GM23248 (cell line): ENCODE measurements around the gene WARS2. TPM values are rescaled to one million over a fixed set of nuclear protein-coding genes. Genes with fewer than 3 reads are reported as not detected.
"Not testable (repeated sequence)": the region's sequence is repeated elsewhere in the genome, so short reads cannot be mapped to it uniquely, and the experiment has no call there.

Experiments
- DNase-seq: peaks from one replicate; pipeline ENCODE4 v3.0.0-alpha.2; 2015
- H2AFZ ChIP-seq: fragments of 200-600 bp; sonication (generic); 2 replicates; pipeline ENCODE4 v1.6.1; 2016; ENCODE audit warnings: antibody characterized with exemption
- H3F3A ChIP-seq: fragments of 200-600 bp; sonication (generic); 2 replicates; pipeline ENCODE4 v1.6.1; 2016; ENCODE audit warnings: mild to moderate bottlenecking, antibody characterized with exemption, mixed run types; ENCODE audit not compliant: insufficient read depth
- H3K27ac ChIP-seq: fragments of 200-600 bp; sonication (generic); 2 replicates; pipeline ENCODE4 v1.5.1; 2016; ENCODE audit warnings: mild to moderate bottlenecking
- H3K27me3 ChIP-seq: fragments of 200-600 bp; sonication (generic); replicated peaks from 2 replicates; pipeline ENCODE4 v1.6.1; 2016; ENCODE audit warnings: mild to moderate bottlenecking; ENCODE audit not compliant: insufficient read depth
- H3K36me3 ChIP-seq: fragments of 200-600 bp; sonication (generic); 2 replicates; pipeline ENCODE4 v1.6.1; 2016; ENCODE audit warnings: low read depth, mild to moderate bottlenecking
- H3K4me1 ChIP-seq: fragments of 200-600 bp; sonication (generic); 2 replicates; pipeline ENCODE4 v1.6.1; 2016; ENCODE audit warnings: mild to moderate bottlenecking; ENCODE audit not compliant: insufficient read depth
- H3K4me2 ChIP-seq: fragments of 200-600 bp; sonication (generic); one replicate; pipeline ENCODE4 v1.6.1; 2016; ENCODE audit warnings: mild to moderate bottlenecking; ENCODE audit not compliant: unreplicated experiment
- H3K4me3 ChIP-seq: fragments of 200-600 bp; sonication (generic); 2 replicates; pipeline ENCODE4 v1.5.1; 2016; ENCODE audit warnings: mild to moderate bottlenecking
- H3K79me2 ChIP-seq: fragments of 200-600 bp; sonication (generic); 2 replicates; pipeline ENCODE4 v1.6.1; 2016; ENCODE audit warnings: mild to moderate bottlenecking; ENCODE audit not compliant: insufficient read depth
- H3K9ac ChIP-seq: fragments of 200-600 bp; sonication (generic); 2 replicates; pipeline ENCODE4 v1.6.1; 2016; ENCODE audit warnings: mild to moderate bottlenecking
- H3K9me2 ChIP-seq: fragments of 200-600 bp; sonication (generic); 2 replicates; pipeline ENCODE4 v1.6.1; 2016; ENCODE audit warnings: mixed run types, mild to moderate bottlenecking, moderate library complexity; ENCODE audit not compliant: insufficient read depth
- H3K9me3 ChIP-seq: fragments of 200-600 bp; sonication (generic); one replicate; pipeline ENCODE4 v1.6.1; 2017; ENCODE audit warnings: low read depth
- H4K20me1 ChIP-seq: fragments of 200-600 bp; sonication (generic); 2 replicates; pipeline ENCODE4 v1.6.0; 2016; ENCODE audit not compliant: insufficient read depth
- EZH2 ChIP-seq: fragments of 200-600 bp; sonication (generic); IDR thresholded peaks from 2 replicates; pipeline ENCODE4 v1.6.1; 2018; ENCODE audit warnings: antibody characterized with exemption, mild to moderate bottlenecking; ENCODE audit not compliant: insufficient read depth, poor library complexity, severe bottlenecking
- EZH2phosphoT487 ChIP-seq: fragments of 200-600 bp; sonication (generic); IDR thresholded peaks from 2 replicates; pipeline ENCODE4 v1.6.1; 2018; ENCODE audit warnings: antibody characterized with exemption, moderate library complexity, mild to moderate bottlenecking, low read depth; ENCODE audit not compliant: insufficient read depth
- WGBS, 2 experiments: methylation state at CpG; one replicate each; pipeline ENCODE4 v1.1.6; 2015 to 2017; ENCODE audit warnings: low lambda C conversion rate in 2 of 2, low coverage in 1 of 2; ENCODE audit errors: missing lambda C conversion rate in 2 of 2; 5-methylcytosine and 5-hydroxymethylcytosine counted together
- in situ Hi-C: fragments of 300-500 bp; cut with MboI; formaldehyde crosslinking; loops from 2 replicates; pipeline ENCODE4 v1.15.0; 2020
- polyA plus RNA-seq: library from polyadenylated mRNA; unstranded; fragments of >200 nt; fragmentation: Nextera tagmentation; extraction: Ambion mirVana; gene quantifications from 2 replicates; pipeline ENCODE4 v1.2.1, GENCODE V29; 2016
- total RNA-seq: library from RNA; depleted of rRNA; stranded (reverse); fragments of >200 nt; shearing (Covaris generic); gene quantifications from 2 replicates; pipeline ENCODE4 v1.2.3, GENCODE V29; 2014

Gene WARS2
- total and polyA plus RNA-seq, 2 experiments from 2014 or later, result 7.9 to 13.8 TPM

GRCh38 chr1:119184972-119185371 is 44.5 kb upstream of the WARS2 start:
- 29 to 52% methylated on average over 1 of the region's 1 CpG for WGBS, 2 experiments
- no peak overlapping the region for H3K4me2 ChIP-seq
- no peaks in the 10 kb centered on the region for H4K20me1 ChIP-seq
- H3K4me1 ChIP-seq, result no peaks in the 10 kb centered on the region; the same call in 1 of the 2 replicates
- H3K9me3 ChIP-seq, result peaks cover 3% of the 10 kb centered on the region
- in situ Hi-C loops, result no loop called here
- no peak overlapping the region for H2AFZ ChIP-seq
- H3K27ac ChIP-seq, result no peak overlapping the region
- DNase-seq, result no peak
- no peaks in the 10 kb centered on the region for H3K27me3 ChIP-seq
- H3K36me3 ChIP-seq, result no peaks in the 10 kb centered on the region
- H3K9me2 ChIP-seq, result no peaks in the 10 kb centered on the region
- no peaks in the 10 kb centered on the region for H3K79me2 ChIP-seq
- TF ChIP-seq EZH2 (no peak), EZH2phosphoT487 (no peak)
- no peak overlapping the region for H3K9ac ChIP-seq
- H3K4me3 ChIP-seq, result no peak overlapping the region
- peaks cover 9% of the 10 kb centered on the region; the same call in 1 of the 2 replicates for H3F3A ChIP-seq

DNA sequence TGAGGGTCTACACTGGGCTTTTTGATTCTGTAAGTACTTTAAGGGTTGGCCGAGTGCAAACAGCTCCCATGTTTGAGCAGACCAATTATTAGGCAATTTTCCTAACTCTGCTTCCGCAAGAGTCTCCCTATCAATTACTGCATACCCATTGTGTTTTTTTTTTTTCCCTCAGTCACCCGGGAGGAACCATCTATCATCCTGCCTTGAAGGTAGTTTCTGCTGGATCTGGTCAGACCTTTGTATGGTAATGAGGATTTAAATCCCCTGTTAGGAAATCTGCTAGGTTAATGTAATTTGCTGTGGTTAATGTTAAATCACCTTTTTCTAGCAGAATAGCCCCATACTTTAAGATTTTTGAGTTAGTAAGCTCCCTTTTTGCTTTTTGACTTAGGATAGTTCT is 40.8 kb upstream of the WARS2 start:
- no peaks in the 10 kb centered on the region for H3K9me2 ChIP-seq
- H3K36me3 ChIP-seq, result no peaks in the 10 kb centered on the region
- no peak for DNase-seq
- in situ Hi-C loops, result no loop called here
- no peaks in the 10 kb centered on the region for H3K9me3 ChIP-seq
- no peaks in the 10 kb centered on the region for H4K20me1 ChIP-seq
- H3K4me3 ChIP-seq, result no peak overlapping the region
- no peaks in the 10 kb centered on the region for H3K27me3 ChIP-seq
- H2AFZ ChIP-seq, result no peak overlapping the region
- H3K27ac ChIP-seq, result no peak overlapping the region
- H3K9ac ChIP-seq, result no peak overlapping the region
- no peaks in the 10 kb centered on the region for H3K4me1 ChIP-seq
- TF ChIP-seq EZH2phosphoT487 (no peak), EZH2 (no peak)
- no peaks in the 10 kb centered on the region for H3F3A ChIP-seq
- 80 to 85% methylated on average over 3 of the region's 3 CpGs for WGBS, 2 experiments
- no peaks in the 10 kb centered on the region for H3K79me2 ChIP-seq
- no peak overlapping the region for H3K4me2 ChIP-seq

DNA sequence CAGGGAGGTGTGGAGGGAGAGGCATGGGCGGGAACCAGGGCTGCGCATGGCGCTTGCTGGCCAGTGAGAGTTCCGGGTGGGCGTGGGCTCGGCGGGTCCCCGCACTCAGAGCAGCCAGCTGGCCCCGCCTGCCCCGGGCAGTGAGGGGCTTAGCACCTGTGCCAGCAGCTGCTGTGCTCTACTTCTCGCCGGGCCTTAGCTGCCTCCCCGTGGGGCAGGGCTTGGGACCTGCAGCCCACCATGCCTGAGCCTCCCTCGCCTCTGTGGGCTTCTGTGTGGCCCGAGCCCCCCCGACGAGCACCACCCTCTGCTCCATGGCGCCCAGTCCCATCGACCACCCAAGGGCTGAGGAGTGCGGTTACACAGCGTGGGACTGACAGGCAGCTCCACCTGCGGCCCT is 38.6 kb upstream of the WARS2 start:
- in situ Hi-C loops, result no loop called here
- no peak for DNase-seq
- H3K9me2 ChIP-seq, result no peaks in the 10 kb centered on the region
- no peaks in the 10 kb centered on the region for H3F3A ChIP-seq
- TF ChIP-seq EZH2phosphoT487, result no peak
- TF ChIP-seq EZH2, result no peak
- no peak overlapping the region for H3K27ac ChIP-seq
- H3K27me3 ChIP-seq, result no peaks in the 10 kb centered on the region
- H3K4me3 ChIP-seq, result no peak overlapping the region
- no peaks in the 10 kb centered on the region for H3K9me3 ChIP-seq
- 93 to 96% methylated on average over 14 to 22 of the region's 22 CpGs for WGBS, 2 experiments
- H3K4me2 ChIP-seq, result no peak overlapping the region
- H2AFZ ChIP-seq, result no peak overlapping the region
- H3K9ac ChIP-seq, result no peak overlapping the region
- H4K20me1 ChIP-seq, result no peaks in the 10 kb centered on the region
- H3K4me1 ChIP-seq, result no peaks in the 10 kb centered on the region
- H3K79me2 ChIP-seq, result no peaks in the 10 kb centered on the region
- H3K36me3 ChIP-seq, result no peaks in the 10 kb centered on the region

GRCh38 chr1:119172927-119173326 is 32.5 kb upstream of the WARS2 start:
- WGBS, 2 experiments, result 97 to 98% methylated on average over 7 to 10 of the region's 10 CpGs
- H3K36me3 ChIP-seq, H3K9ac ChIP-seq, H3K9me3 ChIP-seq, H3K9me2 ChIP-seq, H3K4me1 ChIP-seq, H3K27ac ChIP-seq, H3K4me2 ChIP-seq, H3K4me3 ChIP-seq, DNase-seq, in situ Hi-C loops, H3F3A ChIP-seq, H3K79me2 ChIP-seq, H2AFZ ChIP-seq, H4K20me1 ChIP-seq, H3K27me3 ChIP-seq: not testable (repeated sequence)

GRCh38 chr1:119171381-119172010 is 31.0 kb upstream of the WARS2 start:
- H3K79me2 ChIP-seq, H3K36me3 ChIP-seq, H3K4me3 ChIP-seq, in situ Hi-C loops, DNase-seq, H3K4me1 ChIP-seq, H4K20me1 ChIP-seq, H3K4me2 ChIP-seq, H3K9me3 ChIP-seq, H3K27me3 ChIP-seq, H3K9me2 ChIP-seq, H2AFZ ChIP-seq, H3K27ac ChIP-seq, H3F3A ChIP-seq, H3K9ac ChIP-seq: not testable (repeated sequence)
- WGBS, 2 experiments, result 95 to 96% methylated on average over 21 to 34 of the region's 34 CpGs
